Neural cell (in vitro differentiated cells): ENCODE results near the gene PDE3A.

Source experiments
- CTCF ChIP-seq: fragments of 450-650 bp; IDR thresholded peaks from 2 replicates; pipeline ENCODE4 v1.5.1; 2014; ENCODE audit warnings: antibody characterized with exemption, mild to moderate bottlenecking, moderate library complexity; ENCODE audit not compliant: poor library complexity, severe bottlenecking
- EZH2 ChIP-seq: fragments of 200-600, 300-800 bp; shearing (Covaris generic), sonication (generic); IDR thresholded peaks from 2 replicates; pipeline ENCODE4 v1.6.1; 2014; ENCODE audit warnings: antibody characterized with exemption, low read length, borderline replicate concordance, mild to moderate bottlenecking; ENCODE audit not compliant: insufficient read depth, poor library complexity, severe bottlenecking
- TAF1 ChIP-seq: IDR thresholded peaks from 2 replicates; pipeline ENCODE4 v1.6.1; 2012; ENCODE audit warnings: low read depth

GRCh38 chr12:20415641-20416040, 47.3 kb downstream of the PDE3A start:
- no peak for TF ChIP-seq CTCF
- no peak for TF ChIP-seq EZH2
- no peak for TF ChIP-seq TAF1
